Activated T-helper 9 cell treated with anti-CD3 and anti-CD28 coated beads, Interleukin-2, amount 50 U/mL, for 16 hours (primary cell): ENCODE data around the gene GAS6.
"Not testable (repeated sequence)": the region's sequence is repeated elsewhere in the genome, so short reads cannot be mapped to it uniquely, and the experiment has no call there.

Source experiments
- DNase-seq: peaks from one replicate; pipeline ENCODE4 v3.0.0-alpha.2; 2020; ENCODE audit warnings: low read depth

GAS6 gene

GRCh38 chr13:113867913-113868312 is 4.0 kb upstream of the GAS6 start:
- not testable (repeated sequence) for DNase-seq

- DNase-seq = no peak
Observed at GRCh38 chr13:113865427-113865826, 1.6 kb upstream of the GAS6 start.

GRCh38 chr13:113864273-113864890 is 506 bp upstream of the GAS6 start:
- no peak for DNase-seq

GRCh38 chr13:113862931-113863523 is 849 bp downstream of the GAS6 start:
- DNase-seq = no peak

GRCh38 chr13:113862191-113862930 is 1.5 kb downstream of the GAS6 start:
- DNase-seq = no peak

GRCh38 chr13:113861433-113862030 is 2.3 kb downstream of the GAS6 start:
- DNase-seq = no peak

GRCh38 chr13:113860665-113861432 is 3.0 kb downstream of the GAS6 start:
- DNase-seq = no peak

- no peak for DNase-seq
Observed at GRCh38 chr13:113860051-113860664, 3.7 kb downstream of the GAS6 start.

GRCh38 chr13:113859311-113860050 is 4.4 kb downstream of the GAS6 start:
- DNase-seq = no peak

- no peak for DNase-seq
Observed at GRCh38 chr13:113857531-113858195, 6.2 kb downstream of the GAS6 start.

GRCh38 chr13:113856716-113857065 is 7.2 kb downstream of the GAS6 start:
- no peak for DNase-seq

- no peak for DNase-seq
Observed at GRCh38 chr13:113855931-113856715, 7.8 kb downstream of the GAS6 start.

- DNase-seq = no peak
Observed at GRCh38 chr13:113855012-113855921, 8.6 kb downstream of the GAS6 start.

GRCh38 chr13:113854238-113855011 is 9.5 kb downstream of the GAS6 start:
- DNase-seq = no peak

GRCh38 chr13:113853518-113854237 is 10.2 kb downstream of the GAS6 start:
- DNase-seq = no peak

- no peak for DNase-seq
Observed at GRCh38 chr13:113852536-113853517, 11.0 kb downstream of the GAS6 start.
